HepG2 (cell line): ENCODE measurements around the gene TPGS1. TPM values are rescaled to one million over a fixed set of nuclear protein-coding genes. Genes with fewer than 3 reads are reported as not detected.

ENCODE experiments used
- BCL3 ChIP-seq: sonication (generic); formaldehyde crosslinking; IDR thresholded peaks from 2 replicates; pipeline ENCODE4 v1.5.1; 2020; ENCODE audit warnings: mild to moderate bottlenecking, missing genetic modification reagents, moderate library complexity
- BORCS8-MEF2B ChIP-seq: sonication (generic); formaldehyde crosslinking; IDR thresholded peaks from 2 replicates; pipeline ENCODE4 v1.8.0; 2022; ENCODE audit warnings: mild to moderate bottlenecking, missing genetic modification reagents
- CC2D1A ChIP-seq: sonication (generic); formaldehyde crosslinking; IDR thresholded peaks from 2 replicates; pipeline ENCODE4 v1.8.1; 2023; ENCODE audit warnings: mild to moderate bottlenecking, missing genetic modification reagents
- CHD2 ChIP-seq: IDR thresholded peaks from 2 replicates; pipeline ENCODE4 v1.6.1; 2011; ENCODE audit warnings: low read depth, low read length, improper control_type of control experiment
- DNMT1 ChIP-seq: sonication (generic); formaldehyde crosslinking; IDR thresholded peaks from 2 replicates; pipeline ENCODE4 v1.5.1; 2020; ENCODE audit warnings: mild to moderate bottlenecking, missing genetic modification reagents
- FOXJ3 ChIP-seq: sonication (generic); formaldehyde crosslinking; IDR thresholded peaks from 2 replicates; pipeline ENCODE4 v1.4.0; 2020; ENCODE audit warnings: missing genetic modification reagents, mild to moderate bottlenecking, borderline replicate concordance
- GABPB1 ChIP-seq: IDR thresholded peaks from 2 replicates; pipeline ENCODE4 v1.6.1; 2016; ENCODE audit warnings: mild to moderate bottlenecking, missing genetic modification reagents, moderate library complexity, missing compliant biosample characterization
- JUN ChIP-seq: sonication (generic); formaldehyde crosslinking; IDR thresholded peaks from 2 replicates; pipeline ENCODE4 v1.4.0; 2020; ENCODE audit warnings: mild to moderate bottlenecking, missing genetic modification reagents
- MAFG ChIP-seq: sonication (generic); formaldehyde crosslinking; IDR thresholded peaks from 2 replicates; pipeline ENCODE4 v1.5.1; 2020; ENCODE audit warnings: mild to moderate bottlenecking, missing genetic modification reagents
- MAX ChIP-seq: IDR thresholded peaks from 2 replicates; pipeline ENCODE4 v1.6.1; 2012; ENCODE audit warnings: inconsistent platforms
- MEIS1 ChIP-seq: sonication (generic); formaldehyde crosslinking; IDR thresholded peaks from 2 replicates; pipeline ENCODE4 v1.9.0; 2021; ENCODE audit warnings: mild to moderate bottlenecking, missing genetic modification reagents, moderate library complexity, borderline replicate concordance
- RAD51 ChIP-seq: fragments of 450-650 bp; IDR thresholded peaks from 2 replicates; pipeline ENCODE4 v1.6.1; 2016; ENCODE audit warnings: borderline replicate concordance
- RBM22 ChIP-seq: fragments of 200-400 bp; formaldehyde crosslinking; optimal IDR thresholded peaks from 2 replicates; pipeline ENCODE3; 2017; ENCODE audit warnings: mild to moderate bottlenecking, low read length, moderate library complexity
- SNAPC2 ChIP-seq: sonication (generic); formaldehyde crosslinking; IDR thresholded peaks from 2 replicates; pipeline ENCODE4 v1.8.1; 2022; ENCODE audit warnings: mild to moderate bottlenecking, missing genetic modification reagents
- YEATS4 ChIP-seq: sonication (generic); formaldehyde crosslinking; IDR thresholded peaks from 2 replicates; pipeline ENCODE4 v1.4.0; 2020; ENCODE audit warnings: missing genetic modification reagents, borderline replicate concordance
- ZFP1 ChIP-seq: IDR thresholded peaks from 2 replicates; pipeline ENCODE4 v1.6.1; 2016
- ZNF138 ChIP-seq: sonication (generic); formaldehyde crosslinking; IDR thresholded peaks from 2 replicates; pipeline ENCODE4 v1.5.0; 2020; ENCODE audit warnings: mild to moderate bottlenecking, low read depth, missing genetic modification reagents
- ZNF337 ChIP-seq: sonication (generic); formaldehyde crosslinking; IDR thresholded peaks from 2 replicates; pipeline ENCODE4 v1.5.1; 2020; ENCODE audit warnings: missing genetic modification reagents, low read depth, mild to moderate bottlenecking, borderline replicate concordance
- ZNF468 ChIP-seq: sonication (generic); formaldehyde crosslinking; IDR thresholded peaks from 2 replicates; pipeline ENCODE4 v1.8.0; 2022; ENCODE audit warnings: mild to moderate bottlenecking, moderate library complexity, missing genetic modification reagents
- ZSCAN20 ChIP-seq: sonication (generic); formaldehyde crosslinking; IDR thresholded peaks from 2 replicates; pipeline ENCODE4 v1.4.0; 2020; ENCODE audit warnings: missing genetic modification reagents, mild to moderate bottlenecking, borderline replicate concordance
- polyA plus RNA-seq, 8 experiments: library from polyadenylated mRNA; depleted of rRNA in 3 of 8; stranded (reverse) in 7 of 8; unstranded in 1 of 8; fragments of >200 nt; fragmentation: Illumina TruSeq in 4 of 8; extraction: Trizol in 4 of 8; gene quantifications; 2 replicates each; pipeline versions ENCODE4 v1.2.1 to v1.2.3, GENCODE V29; 2011 to 2016; ENCODE audit warnings: low read depth in 4 of 8, missing spikeins in 1 of 8, mixed read lengths in 1 of 8; ENCODE audit not compliant: insufficient read depth in 1 of 8
- total RNA-seq, 5 experiments: library from RNA; depleted of rRNA; stranded (reverse); fragments of >200 nt; fragmentation: Illumina TruSeq; extraction: Trizol; gene quantifications; 2 replicates each; pipeline ENCODE4 v1.2.3, GENCODE V29; 2016; ENCODE audit warnings: low read depth in 1 of 5
- TF ChIP-seq, protein P1 (sequence below): sonication (generic); IDR thresholded peaks from 2 replicates; pipeline ENCODE4 v1.6.1; 2016; ENCODE audit warnings: low read depth, borderline replicate concordance
- TF ChIP-seq, protein P2 (sequence below): sonication (generic); formaldehyde crosslinking; IDR thresholded peaks from 2 replicates; pipeline ENCODE4 v1.9.0; 2021; ENCODE audit warnings: mild to moderate bottlenecking, missing genetic modification reagents

Gene TPGS1
- total and polyA plus RNA-seq, 2 of the 13 experiments (the other 11 are each of a cell fraction or from before 2014, with no cell fraction given) = 1.1 to 6.2 TPM

DNA sequence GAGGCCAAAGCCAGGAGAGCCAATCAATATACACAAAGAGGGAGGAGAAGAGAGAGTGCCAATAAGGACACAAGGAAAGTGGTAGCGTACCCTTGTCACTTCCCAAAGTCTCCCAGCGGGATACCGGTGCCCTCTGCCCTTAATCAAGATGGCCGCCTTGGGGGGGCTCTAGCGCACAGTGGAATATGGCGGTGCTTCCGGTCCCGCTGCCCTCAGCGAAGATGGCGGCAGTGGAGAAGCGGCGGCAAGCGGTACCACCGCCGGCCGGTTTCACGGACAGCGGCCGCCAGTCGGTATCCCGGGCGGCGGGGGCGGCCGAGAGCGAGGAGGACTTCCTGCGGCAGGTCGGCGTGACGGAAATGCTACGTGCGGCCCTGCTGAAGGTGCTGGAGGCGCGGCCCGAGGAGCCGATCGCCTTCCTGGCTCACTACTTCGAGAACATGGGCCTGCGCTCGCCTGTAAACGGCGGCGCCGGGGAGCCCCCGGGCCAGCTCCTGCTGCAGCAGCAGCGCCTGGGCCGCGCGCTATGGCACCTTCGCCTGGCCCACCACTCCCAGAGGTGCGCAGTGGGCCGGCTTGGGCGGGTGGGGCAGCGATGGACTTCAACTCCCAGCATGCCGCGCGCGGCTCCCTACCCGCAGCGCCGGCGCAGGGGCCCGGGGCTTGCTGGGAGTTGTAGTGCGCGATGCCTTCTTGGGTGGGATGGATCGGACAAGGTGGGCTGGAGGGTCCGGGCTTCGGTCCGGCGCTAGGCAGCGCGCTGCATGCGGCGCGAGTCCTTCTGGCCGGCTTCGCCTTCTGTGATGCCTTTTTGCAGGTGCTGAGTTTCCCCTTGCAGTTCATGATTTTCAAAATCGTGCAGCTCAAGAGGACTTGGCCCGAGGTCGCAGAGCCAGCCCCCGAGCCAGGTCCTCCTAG, at the start of gene TPGS1 (continued):
- TF ChIP-seq FOXJ3 (CRISPR knock-in tag) = no peak
- TF ChIP-seq DNMT1 (CRISPR knock-in tag) = no peak
- TF ChIP-seq MEIS1 (CRISPR knock-in tag) = no peak
- no peak for TF ChIP-seq MAX
- no peak for TF ChIP-seq ZNF468
- TF ChIP-seq GABPB1 (CRISPR knock-in tag) = peak; percentile 97
- TF ChIP-seq, protein P1, sequence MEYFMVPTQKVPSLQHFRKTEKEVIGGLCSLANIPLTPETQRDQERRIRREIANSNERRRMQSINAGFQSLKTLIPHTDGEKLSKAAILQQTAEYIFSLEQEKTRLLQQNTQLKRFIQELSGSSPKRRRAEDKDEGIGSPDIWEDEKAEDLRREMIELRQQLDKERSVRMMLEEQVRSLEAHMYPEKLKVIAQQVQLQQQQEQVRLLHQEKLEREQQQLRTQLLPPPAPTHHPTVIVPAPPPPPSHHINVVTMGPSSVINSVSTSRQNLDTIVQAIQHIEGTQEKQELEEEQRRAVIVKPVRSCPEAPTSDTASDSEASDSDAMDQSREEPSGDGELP = no peak
- TF ChIP-seq SNAPC2 (CRISPR knock-in tag) = no peak
- no peak for TF ChIP-seq BCL3 (CRISPR knock-in tag)
- TF ChIP-seq RAD51 = no peak
- peak; percentile 76 for TF ChIP-seq YEATS4 (CRISPR knock-in tag)
- TF ChIP-seq ZFP1 (CRISPR knock-in tag) = no peak
- TF ChIP-seq ZNF138 (CRISPR knock-in tag) = no peak
- no peak for TF ChIP-seq BORCS8-MEF2B
- TF ChIP-seq JUN (CRISPR knock-in tag) = no peak
- no peak for TF ChIP-seq RBM22
- TF ChIP-seq CHD2 = no peak
- TF ChIP-seq MAFG (CRISPR knock-in tag) = no peak
- TF ChIP-seq ZNF337 = no peak
- no peak for TF ChIP-seq CC2D1A (CRISPR knock-in tag)
- TF ChIP-seq ZSCAN20 = peak; percentile 73; the same call in 1 of the 2 replicates
- TF ChIP-seq, protein P2, sequence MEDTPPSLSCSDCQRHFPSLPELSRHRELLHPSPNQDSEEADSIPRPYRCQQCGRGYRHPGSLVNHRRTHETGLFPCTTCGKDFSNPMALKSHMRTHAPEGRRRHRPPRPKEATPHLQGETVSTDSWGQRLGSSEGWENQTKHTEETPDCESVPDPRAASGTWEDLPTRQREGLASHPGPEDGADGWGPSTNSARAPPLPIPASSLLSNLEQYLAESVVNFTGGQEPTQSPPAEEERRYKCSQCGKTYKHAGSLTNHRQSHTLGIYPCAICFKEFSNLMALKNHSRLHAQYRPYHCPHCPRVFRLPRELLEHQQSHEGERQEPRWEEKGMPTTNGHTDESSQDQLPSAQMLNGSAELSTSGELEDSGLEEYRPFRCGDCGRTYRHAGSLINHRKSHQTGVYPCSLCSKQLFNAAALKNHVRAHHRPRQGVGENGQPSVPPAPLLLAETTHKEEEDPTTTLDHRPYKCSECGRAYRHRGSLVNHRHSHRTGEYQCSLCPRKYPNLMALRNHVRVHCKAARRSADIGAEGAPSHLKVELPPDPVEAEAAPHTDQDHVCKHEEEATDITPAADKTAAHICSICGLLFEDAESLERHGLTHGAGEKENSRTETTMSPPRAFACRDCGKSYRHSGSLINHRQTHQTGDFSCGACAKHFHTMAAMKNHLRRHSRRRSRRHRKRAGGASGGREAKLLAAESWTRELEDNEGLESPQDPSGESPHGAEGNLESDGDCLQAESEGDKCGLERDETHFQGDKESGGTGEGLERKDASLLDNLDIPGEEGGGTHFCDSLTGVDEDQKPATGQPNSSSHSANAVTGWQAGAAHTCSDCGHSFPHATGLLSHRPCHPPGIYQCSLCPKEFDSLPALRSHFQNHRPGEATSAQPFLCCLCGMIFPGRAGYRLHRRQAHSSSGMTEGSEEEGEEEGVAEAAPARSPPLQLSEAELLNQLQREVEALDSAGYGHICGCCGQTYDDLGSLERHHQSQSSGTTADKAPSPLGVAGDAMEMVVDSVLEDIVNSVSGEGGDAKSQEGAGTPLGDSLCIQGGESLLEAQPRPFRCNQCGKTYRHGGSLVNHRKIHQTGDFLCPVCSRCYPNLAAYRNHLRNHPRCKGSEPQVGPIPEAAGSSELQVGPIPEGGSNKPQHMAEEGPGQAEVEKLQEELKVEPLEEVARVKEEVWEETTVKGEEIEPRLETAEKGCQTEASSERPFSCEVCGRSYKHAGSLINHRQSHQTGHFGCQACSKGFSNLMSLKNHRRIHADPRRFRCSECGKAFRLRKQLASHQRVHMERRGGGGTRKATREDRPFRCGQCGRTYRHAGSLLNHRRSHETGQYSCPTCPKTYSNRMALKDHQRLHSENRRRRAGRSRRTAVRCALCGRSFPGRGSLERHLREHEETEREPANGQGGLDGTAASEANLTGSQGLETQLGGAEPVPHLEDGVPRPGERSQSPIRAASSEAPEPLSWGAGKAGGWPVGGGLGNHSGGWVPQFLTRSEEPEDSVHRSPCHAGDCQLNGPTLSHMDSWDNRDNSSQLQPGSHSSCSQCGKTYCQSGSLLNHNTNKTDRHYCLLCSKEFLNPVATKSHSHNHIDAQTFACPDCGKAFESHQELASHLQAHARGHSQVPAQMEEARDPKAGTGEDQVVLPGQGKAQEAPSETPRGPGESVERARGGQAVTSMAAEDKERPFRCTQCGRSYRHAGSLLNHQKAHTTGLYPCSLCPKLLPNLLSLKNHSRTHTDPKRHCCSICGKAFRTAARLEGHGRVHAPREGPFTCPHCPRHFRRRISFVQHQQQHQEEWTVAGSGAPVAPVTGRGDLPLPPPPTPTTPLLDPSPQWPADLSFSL (CRISPR knock-in tag) = no peak
